Transverse colon (tissue), 3 donors: Measurements from ENCODE around the gene SYMPK.

Experiments used
- POLR2A ChIP-seq: fragments of 450-650 bp; IDR thresholded peaks from one replicate; pipeline ENCODE4 v1.6.1; 2016; ENCODE audit warnings: antibody characterized with exemption, mild to moderate bottlenecking, moderate library complexity
- TF ChIP-seq, protein P1 (sequence below), 5 experiments: fragments of 200-600 bp in 3 of 5; fragments of 450-650 bp in 2 of 5; sonication (generic) in 3 of 5; IDR thresholded peaks; 1 replicate in 2 of 5; 2 replicates in 3 of 5; pipeline ENCODE4 v1.5.1; 2016 to 2017; ENCODE audit warnings: antibody characterized with exemption in 5 of 5, inconsistent platforms in 3 of 5, mild to moderate bottlenecking in 2 of 5, moderate library complexity in 1 of 5

DNA sequence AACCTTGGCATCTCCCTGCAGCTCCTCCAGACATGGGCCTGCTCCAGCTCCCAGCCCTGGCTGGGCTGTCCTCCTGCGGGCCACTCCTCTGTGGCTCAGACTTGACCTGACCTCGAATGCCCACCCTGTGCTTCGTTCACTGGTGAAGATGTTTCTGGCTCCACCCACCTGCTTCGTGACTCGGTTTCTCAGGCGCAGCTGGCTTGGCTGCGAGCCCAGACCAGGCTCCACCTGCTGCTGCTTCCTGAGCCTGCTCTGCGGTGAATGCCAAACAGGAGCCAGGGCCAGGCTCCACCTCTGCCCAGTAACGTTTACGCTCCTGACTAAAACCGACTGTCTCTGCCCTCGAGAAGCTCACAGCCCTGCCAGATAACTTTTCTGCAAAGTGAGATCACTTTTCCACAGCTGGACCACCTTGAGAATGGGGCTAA, 38.9 kb downstream of the SYMPK start:
- TF ChIP-seq, protein P1, sequence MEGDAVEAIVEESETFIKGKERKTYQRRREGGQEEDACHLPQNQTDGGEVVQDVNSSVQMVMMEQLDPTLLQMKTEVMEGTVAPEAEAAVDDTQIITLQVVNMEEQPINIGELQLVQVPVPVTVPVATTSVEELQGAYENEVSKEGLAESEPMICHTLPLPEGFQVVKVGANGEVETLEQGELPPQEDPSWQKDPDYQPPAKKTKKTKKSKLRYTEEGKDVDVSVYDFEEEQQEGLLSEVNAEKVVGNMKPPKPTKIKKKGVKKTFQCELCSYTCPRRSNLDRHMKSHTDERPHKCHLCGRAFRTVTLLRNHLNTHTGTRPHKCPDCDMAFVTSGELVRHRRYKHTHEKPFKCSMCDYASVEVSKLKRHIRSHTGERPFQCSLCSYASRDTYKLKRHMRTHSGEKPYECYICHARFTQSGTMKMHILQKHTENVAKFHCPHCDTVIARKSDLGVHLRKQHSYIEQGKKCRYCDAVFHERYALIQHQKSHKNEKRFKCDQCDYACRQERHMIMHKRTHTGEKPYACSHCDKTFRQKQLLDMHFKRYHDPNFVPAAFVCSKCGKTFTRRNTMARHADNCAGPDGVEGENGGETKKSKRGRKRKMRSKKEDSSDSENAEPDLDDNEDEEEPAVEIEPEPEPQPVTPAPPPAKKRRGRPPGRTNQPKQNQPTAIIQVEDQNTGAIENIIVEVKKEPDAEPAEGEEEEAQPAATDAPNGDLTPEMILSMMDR (IDR thresholded peaks at IDR 0.05) = no peak
- no peak for TF ChIP-seq POLR2A
